Umbilical cord (tissue), 2 donors: ENCODE results near the gene CTNND2. TPM values are rescaled to one million over a fixed set of nuclear protein-coding genes. Genes with fewer than 3 reads are reported as not detected.
"Not testable (repeated sequence)": the region's sequence is repeated elsewhere in the genome, so short reads cannot be mapped to it uniquely, and the experiment has no call there.

Experiments
- DNase-seq: peaks from one replicate; pipeline ENCODE4 v3.0.0-alpha.2; 2015; ENCODE audit warnings: low spot score
- total RNA-seq: library from RNA; depleted of rRNA; stranded (reverse); fragments of >200 nt; gene quantifications from one replicate; pipeline ENCODE4 v1.2.3, GENCODE V29; 2014; ENCODE audit warnings: low replicate concordance; ENCODE audit not compliant: insufficient read depth

CTNND2 gene
- total RNA-seq, 1 donor from 2014 or later, result 8.7 TPM

GRCh38 chr5:11104651-11105112 is 799.6 kb downstream of the CTNND2 start:
- no peak for DNase-seq

GRCh38 chr5:11104210-11104609 is 800.0 kb downstream of the CTNND2 start:
- no peak for DNase-seq

- DNase-seq, result no peak
Observed at GRCh38 chr5:11084111-11084510, 820.1 kb downstream of the CTNND2 start.

- DNase-seq, result no peak
Observed at GRCh38 chr5:11082404-11082945, 821.8 kb downstream of the CTNND2 start.

GRCh38 chr5:11076945-11077613 is 827.2 kb downstream of the CTNND2 start:
- no peak for DNase-seq

GRCh38 chr5:11075035-11075805 is 829.0 kb downstream of the CTNND2 start:
- DNase-seq, result no peak

- no peak for DNase-seq
Observed at GRCh38 chr5:11072568-11072967, 831.7 kb downstream of the CTNND2 start.

GRCh38 chr5:11072076-11072475 is 832.2 kb downstream of the CTNND2 start:
- DNase-seq, result no peak

GRCh38 chr5:11069041-11069440 is 835.2 kb downstream of the CTNND2 start:
- DNase-seq, result no peak

GRCh38 chr5:11065723-11066122 is 838.5 kb downstream of the CTNND2 start:
- DNase-seq, result not testable (repeated sequence)

GRCh38 chr5:11064763-11065450 is 839.3 kb downstream of the CTNND2 start:
- DNase-seq, result no peak

GRCh38 chr5:11062397-11062796 is 841.8 kb downstream of the CTNND2 start:
- peak; percentile 27 for DNase-seq

GRCh38 chr5:11056560-11056959 is 847.7 kb downstream of the CTNND2 start:
- DNase-seq, result no peak

- DNase-seq, result no peak
Observed at GRCh38 chr5:11054014-11054413, 850.2 kb downstream of the CTNND2 start.

GRCh38 chr5:11052871-11053270 is 851.4 kb downstream of the CTNND2 start:
- no peak for DNase-seq

- no peak for DNase-seq
Observed at GRCh38 chr5:11050596-11051304, 853.5 kb downstream of the CTNND2 start.

- no peak for DNase-seq
Observed at GRCh38 chr5:11048760-11049159, 855.5 kb downstream of the CTNND2 start.

- DNase-seq, result no peak
Observed at GRCh38 chr5:11047625-11048024, 856.6 kb downstream of the CTNND2 start.

- DNase-seq, result no peak
Observed at GRCh38 chr5:11047030-11047429, 857.2 kb downstream of the CTNND2 start.

GRCh38 chr5:11046160-11046559 is 858.1 kb downstream of the CTNND2 start:
- DNase-seq, result no peak

GRCh38 chr5:11045411-11045810 is 858.8 kb downstream of the CTNND2 start:
- DNase-seq, result no peak

- DNase-seq, result no peak
Observed at GRCh38 chr5:11044581-11044980, 859.7 kb downstream of the CTNND2 start.
